RKO (cell line): Measurements from ENCODE around the gene TLX1.

ENCODE experiments used
- DNase-seq: peaks from one replicate; pipeline ENCODE4 v3.0.0-alpha.2; 2016; ENCODE audit warnings: low spot score

Gene TLX1

DNA sequence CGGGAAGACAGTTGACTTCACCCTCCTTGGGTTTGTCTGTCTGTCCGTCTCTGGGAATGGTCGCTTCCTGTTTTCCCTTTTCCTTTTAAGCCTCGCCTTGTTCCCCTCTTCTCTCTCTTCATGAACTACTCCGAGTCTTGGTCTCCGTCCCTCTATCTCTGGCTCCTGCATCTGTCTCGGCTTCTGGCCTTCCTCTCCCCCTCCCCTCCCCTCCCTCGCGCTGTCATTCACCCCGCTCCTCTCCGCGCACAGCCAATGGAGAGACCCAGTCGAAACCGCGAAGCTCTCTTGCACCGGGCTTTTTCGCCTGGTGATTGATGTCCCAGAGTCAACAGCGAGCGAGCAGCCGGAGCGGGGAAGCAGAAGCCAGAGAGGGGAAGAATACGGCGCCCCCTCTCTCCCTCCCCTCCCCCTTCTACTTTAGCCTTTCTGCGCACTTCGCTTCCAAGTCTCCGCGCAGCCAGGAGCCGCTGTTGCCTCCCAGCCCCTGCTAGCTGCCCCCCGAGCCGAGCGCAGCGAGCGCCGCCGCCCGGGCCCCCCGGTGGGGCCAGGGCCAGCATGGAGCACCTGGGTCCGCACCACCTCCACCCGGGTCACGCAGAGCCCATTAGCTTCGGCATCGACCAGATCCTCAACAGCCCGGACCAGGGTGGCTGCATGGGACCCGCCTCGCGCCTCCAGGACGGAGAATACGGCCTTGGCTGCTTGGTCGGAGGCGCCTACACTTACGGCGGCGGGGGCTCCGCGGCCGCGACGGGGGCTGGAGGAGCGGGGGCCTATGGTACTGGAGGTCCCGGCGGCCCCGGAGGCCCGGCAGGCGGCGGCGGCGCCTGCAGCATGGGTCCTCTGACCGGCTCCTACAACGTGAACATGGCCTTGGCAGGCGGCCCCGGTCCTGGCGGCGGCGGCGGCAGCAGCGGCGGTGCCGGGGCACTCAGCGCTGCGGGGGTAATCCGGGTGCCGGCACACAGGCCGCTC is at the start of gene TLX1:
Gene TLX1 (plus strand): TSS at position 317 of the 978 bp plus-strand sequence. CDS start 242 bp downstream, at position 559.
- no peak for DNase-seq

DNA sequence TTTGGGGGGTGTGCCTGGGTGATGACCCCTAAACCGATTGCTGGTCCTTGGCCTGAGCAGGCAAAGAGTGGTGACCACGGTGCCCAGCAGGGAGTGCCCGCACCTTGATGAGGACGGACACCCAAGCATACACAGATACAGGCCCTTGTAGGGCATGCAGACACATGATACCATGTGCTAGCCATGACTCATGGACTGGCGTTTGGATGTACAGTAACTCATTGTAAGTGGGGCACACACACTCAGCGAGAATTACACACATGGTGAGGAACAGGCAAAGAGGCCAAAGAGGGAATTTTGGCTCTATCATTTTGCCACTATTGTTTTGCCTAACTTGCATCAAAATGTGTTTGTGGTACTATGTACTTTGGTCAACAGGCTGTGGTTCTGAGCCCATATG is 45.3 kb upstream of the TLX1 start:
- peak; percentile 42 for DNase-seq

DNA sequence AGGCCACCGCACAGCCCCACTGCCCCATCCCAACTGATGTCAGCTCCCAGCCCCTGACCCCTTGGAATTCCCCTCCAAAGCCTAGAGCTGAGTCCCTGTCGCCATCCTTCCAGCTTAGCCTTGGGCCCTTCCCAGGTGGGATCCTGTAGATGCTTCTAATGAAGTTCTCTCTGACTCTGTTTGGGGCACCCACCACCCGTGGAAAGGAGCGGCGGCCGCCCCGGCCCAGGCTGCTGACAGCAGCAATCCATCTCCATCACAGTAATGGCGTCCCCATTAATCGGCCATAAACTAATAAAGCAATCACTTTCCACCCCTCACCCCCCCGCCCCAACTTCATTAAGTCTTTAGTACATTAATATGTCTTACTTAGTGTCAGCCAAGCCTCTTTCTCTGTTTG is 43.7 kb upstream of the TLX1 start:
- DNase-seq = no peak

DNA sequence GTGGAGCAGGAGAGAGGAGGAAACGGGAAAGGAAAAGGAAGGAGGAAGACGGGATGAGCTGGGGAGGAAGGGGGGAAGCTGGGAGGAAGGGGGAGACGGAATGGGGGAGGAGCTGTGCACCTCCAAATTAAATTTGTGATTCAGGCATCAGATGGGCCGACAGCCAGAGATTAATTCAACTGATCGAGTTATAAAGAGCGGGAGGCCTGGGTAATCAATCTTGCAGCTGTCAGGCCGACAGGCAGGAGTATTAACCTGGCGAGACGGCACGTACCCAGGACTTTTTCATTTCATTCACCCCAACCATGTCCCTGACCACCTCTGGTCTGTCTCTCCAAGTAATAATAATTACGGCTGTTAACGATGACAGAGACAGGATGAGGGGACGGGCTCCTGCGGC is 43.1 kb upstream of the TLX1 start:
- DNase-seq = no peak

DNA sequence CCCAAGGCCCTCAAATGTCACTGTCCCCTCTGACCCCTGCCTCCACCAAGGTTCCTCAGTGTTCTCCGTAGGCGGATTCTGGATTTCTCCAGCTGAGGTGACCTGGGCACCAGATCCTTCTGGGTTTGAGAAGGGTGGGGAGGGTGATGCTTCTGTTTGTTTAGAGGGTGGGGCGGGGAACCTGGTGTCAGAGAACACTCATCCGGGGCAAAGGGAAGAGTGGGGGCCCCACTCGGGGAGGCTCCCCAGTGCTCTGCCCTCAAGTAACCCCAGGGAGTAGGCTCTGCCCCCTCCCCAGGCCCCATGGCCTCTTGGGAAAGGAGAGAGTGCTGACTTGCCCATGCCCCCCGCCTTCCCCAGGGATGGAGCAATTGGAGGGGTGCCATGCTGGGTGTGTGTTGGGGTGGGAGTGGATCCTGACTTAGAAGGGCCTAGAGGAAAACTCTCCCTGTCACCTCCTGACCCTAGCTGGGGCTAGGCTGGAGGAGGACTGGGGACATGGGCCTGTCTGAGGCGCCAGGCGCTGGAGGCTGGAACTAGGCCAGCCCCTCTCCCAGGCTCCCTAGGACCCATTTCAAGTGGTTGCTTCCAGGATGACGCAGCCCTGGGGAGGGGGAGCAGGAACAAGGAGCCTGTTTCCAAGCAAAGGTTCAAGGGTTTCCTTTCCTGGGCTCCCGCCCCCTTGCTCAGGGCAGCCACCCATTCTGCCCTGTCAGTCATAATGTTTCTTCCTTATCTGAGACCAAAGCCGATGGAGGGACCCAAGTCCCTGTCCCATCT is 41.4 kb upstream of the TLX1 start:
- no peak for DNase-seq

DNA sequence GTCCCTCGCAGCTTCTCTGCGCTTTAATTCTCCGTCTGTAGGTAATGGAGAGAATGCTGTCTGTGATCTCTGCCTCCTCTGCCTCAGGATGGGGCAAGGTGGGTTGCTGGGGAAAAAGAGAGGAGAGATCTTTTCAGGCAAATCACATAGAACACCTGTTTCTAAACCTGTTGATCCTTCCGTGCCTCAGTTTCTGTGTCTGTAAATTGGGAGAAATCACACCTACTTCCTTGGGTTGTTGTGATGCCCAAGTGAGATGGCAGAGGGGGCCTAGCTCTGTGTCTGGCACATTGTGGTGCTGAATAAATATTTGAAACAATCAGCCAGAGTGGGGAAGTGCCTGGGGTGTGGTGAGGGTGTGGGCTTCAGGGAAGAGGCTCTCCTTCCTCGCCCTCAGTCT is 40.5 kb upstream of the TLX1 start:
- DNase-seq = no peak

DNA sequence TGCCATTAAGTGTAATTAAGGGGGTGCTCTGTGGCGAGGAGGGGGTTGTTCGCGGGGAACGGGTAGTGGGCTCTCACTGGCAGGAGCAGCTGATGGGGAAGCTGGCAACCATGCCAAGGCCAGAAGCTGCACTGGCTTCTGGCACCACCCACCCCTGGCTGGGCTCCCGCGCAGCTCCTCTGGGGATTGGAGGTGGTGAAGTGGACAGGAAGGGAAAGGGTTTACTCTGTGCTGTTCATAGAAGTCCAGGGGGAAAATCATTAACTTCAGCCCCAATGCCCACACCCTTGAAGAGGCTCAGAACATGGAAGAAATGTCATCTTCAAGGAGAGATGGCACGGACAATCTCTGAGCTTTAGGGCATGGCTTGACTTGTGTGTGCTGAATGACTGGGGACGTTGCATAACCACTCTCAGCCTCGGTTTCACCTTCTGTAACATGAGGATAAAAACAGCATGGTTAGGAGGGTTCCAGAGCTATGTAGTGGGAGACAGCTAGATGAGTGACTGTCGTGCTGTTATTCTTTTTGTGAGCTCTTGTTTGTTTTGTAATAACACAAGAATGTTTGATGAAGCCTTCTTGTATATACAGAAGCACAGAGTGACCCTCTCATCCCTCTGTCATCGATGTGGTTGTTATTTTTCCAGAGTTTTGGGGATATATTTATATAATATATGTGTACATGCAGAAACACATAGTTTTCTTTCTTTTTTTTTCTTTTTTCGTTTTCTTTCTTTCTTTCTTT is 39.4 kb upstream of the TLX1 start:
- no peak for DNase-seq

DNA sequence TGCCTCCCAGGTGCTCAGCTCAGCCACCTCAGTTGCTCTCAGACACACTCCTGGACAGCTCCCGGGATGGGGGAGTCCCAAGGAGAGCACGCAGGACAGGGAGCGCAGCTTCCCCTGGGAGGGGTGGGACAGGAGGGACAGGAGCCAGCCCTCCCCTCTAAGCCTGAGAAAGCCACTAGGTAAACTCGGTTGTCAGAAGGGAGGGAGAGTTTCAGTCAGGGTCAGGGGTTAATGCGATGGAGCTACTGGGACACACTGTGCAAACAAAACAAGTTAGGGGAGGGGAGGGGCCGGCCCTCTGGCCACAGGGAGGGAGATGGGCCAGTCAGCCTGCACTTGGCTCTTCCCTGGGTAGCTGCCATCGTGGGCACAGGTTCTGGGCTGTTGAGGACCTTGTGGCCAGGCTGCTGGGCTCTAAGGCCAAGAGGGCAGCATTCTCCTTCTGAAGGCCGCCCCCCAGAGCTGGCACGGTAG is 38.2 kb upstream of the TLX1 start:
- DNase-seq = no peak

DNA sequence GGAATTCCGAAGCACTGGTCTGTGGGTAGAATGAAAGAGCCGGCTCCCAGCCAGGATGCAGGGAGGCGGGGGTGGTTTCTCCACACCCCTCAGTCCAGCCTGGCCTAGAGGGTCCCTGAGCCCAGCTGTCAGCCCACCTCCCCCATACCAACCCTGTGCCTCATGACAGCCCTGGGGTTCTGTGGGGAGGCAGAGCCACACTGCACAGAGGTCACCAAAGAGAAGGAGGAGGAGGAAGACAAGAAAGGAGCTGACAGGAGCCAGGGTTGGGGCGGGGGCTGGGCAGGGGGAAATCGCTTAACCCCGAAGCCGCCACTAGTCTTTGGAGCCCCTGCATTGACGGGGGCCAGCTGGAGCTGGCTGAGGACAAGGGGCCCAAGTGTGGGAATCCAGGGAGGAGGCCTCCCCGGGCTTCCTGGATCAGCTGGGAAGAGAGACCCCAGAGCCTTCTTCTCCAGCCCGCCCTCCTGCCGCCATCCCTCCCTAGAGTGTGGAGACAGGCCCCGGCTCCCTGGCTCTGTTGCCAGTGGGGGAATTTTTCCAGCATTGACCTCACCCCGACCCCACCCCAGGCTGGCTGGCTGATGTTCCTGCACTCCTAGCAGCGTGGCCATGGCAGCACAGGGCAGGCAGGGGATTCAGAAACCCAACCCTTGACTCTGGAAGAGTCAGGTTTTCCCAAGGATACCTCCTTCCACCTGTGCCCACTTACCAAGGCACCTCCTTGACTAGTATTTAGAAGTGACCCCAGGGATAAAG is 36.8 kb upstream of the TLX1 start:
- DNase-seq = no peak

DNA sequence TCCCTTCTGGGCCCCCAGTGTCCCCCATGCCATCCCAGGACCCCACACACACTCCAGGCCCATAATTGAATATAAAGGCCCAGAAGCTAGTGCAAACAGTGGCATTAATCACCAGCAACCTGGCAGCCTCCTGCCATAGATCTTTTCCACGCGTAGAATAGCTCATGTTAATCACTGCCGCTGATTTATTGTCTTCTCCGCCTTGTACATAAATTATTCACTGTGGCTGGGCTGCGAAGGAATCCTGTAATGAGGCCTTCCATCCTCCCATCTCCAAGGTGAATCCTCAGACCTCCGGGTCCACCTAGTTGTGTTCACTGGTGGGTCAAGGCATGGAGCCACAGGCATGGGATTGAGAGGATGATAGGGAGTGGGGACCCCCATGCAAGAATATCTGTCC is 36.1 kb upstream of the TLX1 start:
- DNase-seq = no peak

DNA sequence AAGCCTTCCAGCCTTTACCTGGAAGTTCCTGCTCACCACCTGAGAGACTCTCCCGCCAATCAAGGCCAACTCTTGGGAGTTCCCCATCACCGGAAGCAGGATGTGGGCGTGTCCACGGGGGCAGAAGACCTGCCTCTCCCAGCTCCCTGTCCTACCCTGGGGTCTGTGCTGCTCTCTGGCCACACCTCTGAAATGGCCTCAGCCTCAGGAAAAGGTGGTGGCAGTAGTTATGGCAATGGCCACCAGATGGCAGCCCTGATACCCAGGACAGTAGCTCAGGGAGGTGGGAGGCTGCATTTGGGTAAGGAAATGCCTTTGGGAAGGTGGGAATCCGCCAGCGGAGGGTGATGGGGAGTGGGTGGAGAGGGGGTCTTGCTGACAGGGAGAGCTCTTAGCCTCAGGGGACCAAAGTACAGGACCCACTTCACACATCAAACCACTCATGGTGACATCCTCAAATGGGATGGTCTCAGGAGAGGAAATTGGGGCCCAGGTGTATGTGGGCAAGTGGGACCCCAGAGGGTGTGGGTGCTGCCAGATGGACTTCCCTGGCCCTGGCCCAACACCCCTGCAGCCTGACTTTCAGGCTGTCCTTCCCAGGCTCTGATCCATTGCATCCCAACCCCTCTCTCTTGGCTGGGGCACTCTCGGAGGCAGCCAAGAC is 35.4 kb upstream of the TLX1 start:
- DNase-seq = peak; percentile 68

DNA sequence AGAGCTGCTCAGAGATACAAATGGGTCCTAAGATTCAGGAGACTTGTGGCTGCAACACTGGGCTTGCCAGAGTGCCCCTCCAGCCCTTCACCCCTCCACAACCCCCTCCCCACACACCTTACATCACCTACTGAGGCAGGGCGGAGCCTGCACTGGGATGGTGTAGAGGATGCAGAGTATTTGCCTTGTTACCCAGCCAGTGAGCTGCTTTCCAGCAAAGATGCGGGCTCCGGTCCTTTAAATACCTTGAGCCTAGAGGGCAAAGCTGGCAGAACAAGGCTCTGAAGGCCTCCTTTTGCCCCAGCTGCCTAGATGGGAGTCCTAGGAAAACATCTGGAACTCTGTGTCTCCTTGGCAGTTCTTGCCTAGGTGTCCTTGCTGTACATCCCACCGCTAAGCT is 34.7 kb upstream of the TLX1 start:
- DNase-seq = no peak

DNA sequence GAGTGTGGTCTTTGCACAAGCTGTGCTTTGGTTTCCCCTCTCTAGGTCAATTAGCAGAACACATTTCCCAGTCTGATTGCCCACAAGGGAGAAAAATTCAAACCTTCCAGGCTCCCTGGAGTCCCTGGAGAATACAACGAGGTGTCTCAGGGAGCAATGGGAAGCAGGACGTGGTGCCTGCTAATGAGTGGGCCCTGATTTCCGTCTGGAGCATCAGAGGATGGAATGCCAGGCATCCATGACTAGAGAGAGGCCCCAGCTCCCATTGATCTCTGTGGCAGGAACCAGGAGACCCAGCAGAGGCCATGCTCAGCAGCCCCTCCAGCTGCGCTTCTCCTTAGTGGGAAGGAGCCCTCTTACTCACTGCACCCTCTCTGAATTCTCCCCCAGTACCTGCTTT is 33.2 kb upstream of the TLX1 start:
- no peak for DNase-seq

DNA sequence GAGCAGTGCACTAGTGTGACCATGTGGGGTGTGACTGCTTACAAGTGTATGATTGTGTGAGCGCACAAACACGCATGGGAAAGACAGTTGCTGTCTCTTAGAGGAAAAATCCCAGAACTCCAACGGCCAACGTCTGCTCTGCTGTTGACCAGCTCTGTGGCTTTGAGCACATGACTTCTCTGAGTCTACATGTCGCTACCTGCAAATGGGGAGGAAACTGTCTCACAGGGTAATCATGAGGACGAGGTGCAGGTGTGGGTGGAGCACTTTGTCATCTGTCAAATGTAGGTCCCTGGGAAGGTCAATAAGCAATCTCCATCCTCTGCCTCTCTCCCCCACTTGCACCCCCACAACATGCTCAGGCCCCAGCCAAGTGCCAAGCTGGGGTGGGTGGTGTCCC is 31.2 kb upstream of the TLX1 start:
- no peak for DNase-seq

DNA sequence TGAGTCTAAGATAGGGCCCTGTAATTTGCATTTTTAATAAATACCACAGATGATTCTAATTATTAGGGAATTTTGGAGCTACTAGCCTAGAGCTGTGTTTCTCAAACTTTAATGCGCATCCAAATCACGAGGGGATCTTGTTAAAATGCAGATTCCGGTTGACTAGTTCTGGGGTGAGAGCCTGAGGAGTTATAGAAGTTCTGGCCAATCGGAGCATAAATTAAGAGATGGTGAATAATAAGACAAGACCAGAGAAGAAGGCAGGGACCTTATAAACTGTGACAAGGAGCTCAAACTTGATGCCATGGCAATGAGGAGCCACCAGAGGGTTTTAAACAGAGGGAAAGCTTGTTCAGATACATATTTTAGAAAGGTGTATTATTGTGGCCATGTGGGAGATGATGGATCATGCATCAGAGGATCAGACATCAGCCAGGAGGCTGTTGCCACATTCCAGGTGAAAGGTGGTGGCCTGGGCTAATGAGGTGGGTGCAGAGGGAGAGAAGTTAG is 29.7 kb upstream of the TLX1 start:
- no peak for DNase-seq

DNA sequence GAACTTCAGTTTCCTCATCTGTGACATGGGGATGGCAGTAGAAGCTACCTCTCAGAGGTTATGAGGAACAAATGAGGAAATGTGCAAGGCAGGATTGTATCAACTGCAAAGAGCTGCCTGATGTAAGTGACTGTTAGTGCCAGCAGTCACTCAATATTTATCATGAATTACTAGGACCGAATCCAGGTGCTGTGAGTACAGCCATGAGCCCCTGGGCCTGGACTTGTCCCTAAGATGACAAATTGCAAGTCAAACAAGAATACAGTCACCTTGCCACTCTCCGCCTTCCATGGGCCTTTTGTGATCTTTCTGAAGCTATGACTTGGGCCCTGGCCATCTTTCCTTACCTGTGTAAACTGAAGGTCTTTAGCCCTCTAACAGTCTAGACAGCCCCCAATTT is 27.7 kb upstream of the TLX1 start:
- DNase-seq = no peak

DNA sequence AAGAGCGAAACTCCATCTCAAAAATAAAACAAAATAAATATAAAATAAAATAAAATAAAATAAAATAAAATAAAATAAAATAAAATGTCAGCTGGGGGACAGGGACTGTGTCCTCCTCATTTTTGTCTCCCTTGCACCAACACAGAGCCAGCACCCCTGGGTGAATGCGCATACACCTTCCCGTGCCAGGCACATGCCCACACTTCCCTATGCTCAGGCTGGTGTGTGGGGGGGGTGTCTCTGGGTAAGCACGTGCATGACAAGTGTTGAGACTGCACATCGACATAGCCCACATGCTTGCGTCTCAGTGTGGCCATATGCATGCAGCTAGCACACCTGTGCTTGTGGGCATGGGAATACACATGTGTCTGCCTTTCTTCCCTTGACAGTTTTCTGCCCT is 24.7 kb upstream of the TLX1 start:
- DNase-seq = no peak

DNA sequence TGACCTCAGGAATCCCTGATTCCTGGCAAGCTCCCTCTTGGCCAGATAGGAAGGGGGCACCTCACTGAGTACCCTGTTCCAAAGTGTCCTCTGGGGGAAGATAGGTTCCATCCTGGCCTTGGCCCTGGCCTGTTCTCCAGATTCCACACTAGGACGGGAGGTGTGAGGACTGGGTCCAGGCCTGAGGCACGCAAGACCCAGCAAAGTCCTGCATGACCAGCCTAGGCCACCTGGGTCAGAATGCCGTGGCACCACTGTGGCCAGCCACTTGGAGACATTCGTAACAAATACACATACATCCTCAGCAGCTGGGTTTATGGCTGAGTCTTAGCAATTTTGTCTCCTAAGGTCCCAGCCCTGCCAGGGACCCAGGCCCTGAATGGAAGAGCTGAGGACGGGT is 23.3 kb upstream of the TLX1 start:
- no peak for DNase-seq

DNA sequence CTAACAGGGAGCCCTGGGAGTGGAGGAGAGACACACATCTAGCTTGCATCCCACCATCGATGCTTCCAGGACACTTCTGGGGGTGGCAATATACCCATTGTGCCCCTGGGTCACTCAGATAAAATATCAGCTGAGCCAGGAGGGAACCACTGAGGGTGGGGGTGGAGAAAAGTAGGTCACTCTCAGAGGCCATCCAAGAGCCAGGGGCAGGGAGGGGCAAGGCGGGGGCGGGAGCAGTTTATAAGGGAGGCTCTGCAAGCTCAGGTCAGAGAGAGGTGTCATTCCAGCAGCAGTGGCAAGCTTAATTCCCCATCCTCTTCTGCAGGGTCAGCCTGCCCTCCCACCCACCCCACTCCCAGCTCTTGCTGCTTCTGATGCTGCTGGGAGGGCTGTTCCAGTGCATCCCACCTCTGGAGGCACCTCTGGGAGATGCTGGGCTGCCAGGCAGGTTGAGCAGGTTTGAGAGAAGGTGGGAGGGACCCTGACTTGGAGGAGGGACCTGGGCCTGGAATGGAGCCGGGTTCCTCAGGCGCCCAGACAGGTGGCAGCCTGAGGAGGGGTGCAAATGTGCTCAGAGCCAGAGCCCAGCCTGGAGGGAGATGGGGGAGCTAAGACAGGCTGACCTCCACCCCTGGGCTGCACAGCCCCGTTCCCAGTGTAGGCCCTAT is 20.1 kb upstream of the TLX1 start:
- no peak for DNase-seq

DNA sequence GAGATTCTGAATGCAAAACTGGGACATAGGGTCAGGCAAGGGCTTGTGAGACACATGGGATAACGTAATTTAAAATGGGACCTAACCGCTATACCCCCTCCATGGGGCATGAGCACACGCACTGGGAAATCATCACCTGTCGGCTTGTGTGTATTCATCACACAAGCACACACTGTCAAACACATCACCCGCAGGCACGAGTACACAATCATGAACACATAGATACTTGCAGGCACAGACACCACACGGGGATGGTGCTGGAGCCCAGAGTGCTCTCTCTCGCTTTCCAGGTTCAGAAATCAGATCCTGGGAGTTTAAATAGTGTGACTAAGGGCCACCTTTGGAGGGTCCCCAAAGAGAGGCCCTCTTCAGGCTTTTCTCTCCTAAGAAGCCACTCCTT is 19.6 kb upstream of the TLX1 start:
- DNase-seq = no peak
